Endothelial cell of umbilical vein (primary cell): ENCODE data around the gene ATG7. TPM values are rescaled to one million over a fixed set of nuclear protein-coding genes. Genes with fewer than 3 reads are reported as not detected.

Experiments
- BruUV-seq: library from RNA; stranded (reverse); fragments of 400-500 nt; replicated peaks from 2 replicates; lab custom pipeline; 2021; lab: Mats Ljungman, UMichigan
- CTCF ChIA-PET: fragments of 300-600, 350-600 bp; sonication (Branson Sonifier 250); formaldehyde crosslinking; loops from one replicate; lab custom pipeline; 2021; ENCODE audit warnings: antibody characterized with exemption, inconsistent platforms; lab: Charles Lee
- POLR2A ChIA-PET: fragments of 300-600, 350-600 bp; sonication (Branson Sonifier 250); formaldehyde crosslinking; loops from one replicate; lab custom pipeline; 2021; ENCODE audit warnings: antibody characterized with exemption, inconsistent platforms; lab: Charles Lee
- DNase-seq: peaks from one replicate; pipeline ENCODE4 v3.0.0-alpha.2; 2011; ENCODE audit warnings: low read depth, low spot score
- FAIRE-seq: peaks from 2 replicates; lab custom pipeline; 2011; peaks lifted over from hg19 to GRCh38; lab: Jason Lieb, UNC
- H2AFZ ChIP-seq: 2 replicates; pipeline ENCODE4 v1.6.0; 2012; ENCODE audit warnings: low read depth, low read length, control low read depth, inconsistent platforms
- H3K27ac ChIP-seq: 2 replicates; pipeline ENCODE4 v1.5.1; 2011; ENCODE audit warnings: low read depth, mild to moderate bottlenecking, control low read depth, low read length, moderate library complexity; ENCODE audit not compliant: insufficient read depth
- H3K27me3 ChIP-seq, 2 experiments: 2 replicates each; pipeline versions ENCODE4 v1.6.0 to v1.6.1; 2011; ENCODE audit warnings: low read length in 2 of 2, mixed read lengths in 1 of 2; ENCODE audit not compliant: control insufficient read depth in 2 of 2, insufficient read depth in 2 of 2
- H3K36me3 ChIP-seq, 2 experiments: 2 replicates in 1 of 2; 3 replicates in 1 of 2; pipeline ENCODE4 v1.5.1; 2011; ENCODE audit warnings: low read length in 2 of 2, mild to moderate bottlenecking in 1 of 2, moderate library complexity in 1 of 2; ENCODE audit not compliant: control insufficient read depth in 2 of 2, insufficient read depth in 2 of 2; ENCODE audit errors: extremely low read depth in 1 of 2
- H3K4me1 ChIP-seq: 3 replicates; pipeline ENCODE4 v1.5.1; 2011; ENCODE audit warnings: mild to moderate bottlenecking, low read length; ENCODE audit not compliant: control insufficient read depth, insufficient read depth; ENCODE audit errors: extremely low read depth
- H3K4me2 ChIP-seq: 2 replicates; pipeline ENCODE4 v1.6.1; 2011; ENCODE audit warnings: low read length, control low read depth, mixed read lengths; ENCODE audit not compliant: insufficient read depth
- H3K4me3 ChIP-seq, 3 experiments: fragments of 200-600 bp in 1 of 3; sonication (generic), shearing (Covaris generic) in 1 of 3; replicated peaks in 1 of 3; 2 replicates each; pipeline ENCODE4 v1.5.1; 2011 to 2016; ENCODE audit warnings: control low read depth in 3 of 3, low read length in 3 of 3, mild to moderate bottlenecking in 2 of 3, inconsistent platforms in 1 of 3, low read depth in 1 of 3, moderate library complexity in 1 of 3; ENCODE audit not compliant: insufficient read depth in 1 of 3
- H3K79me2 ChIP-seq: 2 replicates; pipeline ENCODE4 v1.6.0; 2012; ENCODE audit warnings: low read length, inconsistent platforms; ENCODE audit not compliant: control insufficient read depth, insufficient read depth
- H3K9ac ChIP-seq: replicated peaks from 2 replicates; pipeline ENCODE3; 2011; ENCODE audit warnings: low read length, control low read depth; ENCODE audit not compliant: insufficient read depth; ENCODE audit errors: extremely low read depth
- H3K9me1 ChIP-seq: replicated peaks from 3 replicates; pipeline ENCODE4 v1.6.0; 2011; ENCODE audit warnings: mild to moderate bottlenecking, low read length; ENCODE audit not compliant: control insufficient read depth, insufficient read depth; ENCODE audit errors: extremely low read depth
- H3K9me3 ChIP-seq: replicated peaks from 2 replicates; pipeline ENCODE4 v1.5.1; 2012; ENCODE audit warnings: low read length, inconsistent platforms; ENCODE audit not compliant: control insufficient read depth, insufficient read depth
- H4K20me1 ChIP-seq: replicated peaks from 2 replicates; pipeline ENCODE3; 2011; ENCODE audit warnings: mild to moderate bottlenecking, low read length; ENCODE audit not compliant: control insufficient read depth, insufficient read depth; ENCODE audit errors: extremely low read depth
- CTCF ChIP-seq, 2 donors: IDR thresholded peaks; 1 replicate in 1 of 2; 2 replicates in 1 of 2; pipeline ENCODE4 v1.5.1; 2011; ENCODE audit warnings: low read length in 2 of 2, mild to moderate bottlenecking in 2 of 2, moderate library complexity in 2 of 2, control low read depth in 1 of 2, inconsistent platforms in 1 of 2, low read depth in 1 of 2; ENCODE audit not compliant: insufficient read depth in 1 of 2; ENCODE audit errors: extremely low read depth in 1 of 2
- EZH2 ChIP-seq: IDR thresholded peaks from 2 replicates; pipeline ENCODE4 v1.6.1; 2012; ENCODE audit warnings: borderline replicate concordance, low read depth, mild to moderate bottlenecking, moderate library complexity, low read length, inconsistent platforms; ENCODE audit not compliant: severe bottlenecking
- FOS ChIP-seq: IDR thresholded peaks from 2 replicates; pipeline ENCODE4 v1.6.1; 2011; ENCODE audit warnings: mild to moderate bottlenecking, low read length, moderate library complexity, borderline replicate concordance; ENCODE audit not compliant: insufficient read depth
- GATA2 ChIP-seq: IDR thresholded peaks from 2 replicates; pipeline ENCODE4 v1.7.0; 2011; ENCODE audit warnings: low read depth, mild to moderate bottlenecking, moderate library complexity, mixed read lengths, low read length; ENCODE audit not compliant: insufficient read length, insufficient read depth
- JUN ChIP-seq: IDR thresholded peaks from 2 replicates; pipeline ENCODE4 v1.6.1; 2011; ENCODE audit warnings: borderline replicate concordance, low read depth; ENCODE audit not compliant: insufficient read length, insufficient read depth
- MAX ChIP-seq: IDR thresholded peaks from 2 replicates; pipeline ENCODE4 v1.6.1; 2011; ENCODE audit not compliant: insufficient read depth, insufficient read length
- MYC ChIP-seq: IDR thresholded peaks from one replicate; pipeline ENCODE4 v1.6.1; 2011; ENCODE audit warnings: mild to moderate bottlenecking, low read depth, low read length
- POLR2A ChIP-seq: IDR thresholded peaks from 2 replicates; pipeline ENCODE4 v1.6.1; 2012; ENCODE audit warnings: low read depth, mild to moderate bottlenecking, control low read depth, low read length
- POLR2AphosphoS5 ChIP-seq: IDR thresholded peaks from 2 replicates; pipeline ENCODE4 v1.6.1; 2012; ENCODE audit warnings: low read depth, mild to moderate bottlenecking, control low read depth, low read length, moderate library complexity; ENCODE audit not compliant: insufficient read depth
- dilution Hi-C: fragments of 300-500 bp; cut with MboI; formaldehyde crosslinking; loops from one replicate; pipeline ENCODE4 v1.15.0; 2019; ENCODE audit warnings: low sequenced_read_pairs; ENCODE audit not compliant: extremely low pct_ligation_motif_present
- intact Hi-C: fragments of 100-400 bp; cut with micrococcal nuclease; formaldehyde crosslinking; loops from one replicate; pipeline ENCODE4 v1.10.0; 2022
- polyA plus RNA-seq, 4 experiments: library from polyadenylated mRNA; depleted of rRNA in 3 of 4; stranded (reverse) in 3 of 4; unstranded in 1 of 4; fragments of >200 nt; gene quantifications; 2 replicates each; pipeline versions ENCODE4 v1.2.1 to v1.2.3, GENCODE V29; 2011 to 2012; ENCODE audit warnings: missing spikeins in 1 of 4
- total RNA-seq: library from RNA; stranded (reverse); gene quantifications from 2 replicates; pipeline ENCODE4 v1.2.3, GENCODE V29; 2021

ATG7 gene
- total and polyA plus RNA-seq, 2 donors (not counting 3 experiments of a cell fraction or from before 2014, with no cell fraction given), result 30.8 to 48.3 TPM

GRCh38 chr3:11400213-11400612 is 128.0 kb downstream of the ATG7 start:
- ChIA-PET CTCF (interaction anchor here (1.0 to 1.2 kb wide), 2 partner anchors 10 to 56 kb away, joined by 3 read pairs; no protein-coding TSS in a partner anchor), POLR2A (no interaction called here)
- no peak overlapping the region for H3K27ac ChIP-seq
- H3K4me1 ChIP-seq, result no peaks in the 10 kb centered on the region
- intact Hi-C loops, result no loop called here
- H2AFZ ChIP-seq, result no peak overlapping the region
- dilution Hi-C loops, result no loop called here
- H3K4me2 ChIP-seq, result no peak overlapping the region
- H3K36me3 ChIP-seq, result no peaks in the 10 kb centered on the region
- FAIRE-seq (no peak), DNase-seq (no peak)
- no TSS peak for BruUV-seq
- no peaks in the 10 kb centered on the region for H4K20me1 ChIP-seq
- no peak overlapping the region for H3K4me3 ChIP-seq
- no peaks in the 10 kb centered on the region for H3K9me3 ChIP-seq
- H3K9me1 ChIP-seq, result no peaks in the 10 kb centered on the region
- no peak for TF ChIP-seq FOS
- TF ChIP-seq EZH2, result no peak
- TF ChIP-seq MAX, result no peak
- no peak for TF ChIP-seq POLR2A
- TF ChIP-seq JUN, result no peak
- TF ChIP-seq POLR2AphosphoS5, result no peak
- no peak for TF ChIP-seq MYC
- H3K27me3 ChIP-seq, result no peaks in the 10 kb centered on the region
- H3K9ac ChIP-seq, result no peak overlapping the region
- H3K79me2 ChIP-seq, result no peaks in the 10 kb centered on the region

- H3K4me2 ChIP-seq, result no peak overlapping the region
- intact Hi-C loops (no loop called here), dilution Hi-C loops (no loop called here)
- H3K9ac ChIP-seq, result no peak overlapping the region
- no peaks in the 10 kb centered on the region for H3K27me3 ChIP-seq
- TF ChIP-seq JUN (no peak), MAX (no peak), EZH2 (no peak), POLR2AphosphoS5 (no peak), POLR2A (no peak), MYC (no peak), FOS (no peak), GATA2 (no peak), CTCF (IDR thresholded peaks at IDR 0.05; ENCODE audit: extremely low read depth in 1 of 2, insufficient read depth in 1 of 2, low read depth in 1 of 2, low read length in 2 of 2) (no peak)
- H2AFZ ChIP-seq, result no peak overlapping the region
- POLR2A ChIA-PET, result no interaction called here
- no peaks in the 10 kb centered on the region for H3K36me3 ChIP-seq
- CTCF ChIA-PET, result interaction anchor here (1.0 to 2.5 kb wide), 4 partner anchors 8 to 55 kb away, joined by 3 to 7 read pairs (median 4); no protein-coding TSS in a partner anchor
- no peak overlapping the region for H3K27ac ChIP-seq
- H3K9me1 ChIP-seq, result no peaks in the 10 kb centered on the region
- no peaks in the 10 kb centered on the region for H3K79me2 ChIP-seq
- BruUV-seq, result no TSS peak
- H3K4me1 ChIP-seq, result no peaks in the 10 kb centered on the region
- no peak overlapping the region for H3K4me3 ChIP-seq
- no peak for FAIRE-seq
- no peaks in the 10 kb centered on the region for H4K20me1 ChIP-seq
- H3K9me3 ChIP-seq, result no peaks in the 10 kb centered on the region
- no peak for DNase-seq
These were observed 129.2 kb downstream of the ATG7 start for GRCh38 chr3:11401434-11401833.
